ENCODE results near the gene LMBR1.

GRCh38 chr7:156795415-156795814, 97.6 kb downstream of the LMBR1 start:
- TF ChIP-seq, protein P1, sequence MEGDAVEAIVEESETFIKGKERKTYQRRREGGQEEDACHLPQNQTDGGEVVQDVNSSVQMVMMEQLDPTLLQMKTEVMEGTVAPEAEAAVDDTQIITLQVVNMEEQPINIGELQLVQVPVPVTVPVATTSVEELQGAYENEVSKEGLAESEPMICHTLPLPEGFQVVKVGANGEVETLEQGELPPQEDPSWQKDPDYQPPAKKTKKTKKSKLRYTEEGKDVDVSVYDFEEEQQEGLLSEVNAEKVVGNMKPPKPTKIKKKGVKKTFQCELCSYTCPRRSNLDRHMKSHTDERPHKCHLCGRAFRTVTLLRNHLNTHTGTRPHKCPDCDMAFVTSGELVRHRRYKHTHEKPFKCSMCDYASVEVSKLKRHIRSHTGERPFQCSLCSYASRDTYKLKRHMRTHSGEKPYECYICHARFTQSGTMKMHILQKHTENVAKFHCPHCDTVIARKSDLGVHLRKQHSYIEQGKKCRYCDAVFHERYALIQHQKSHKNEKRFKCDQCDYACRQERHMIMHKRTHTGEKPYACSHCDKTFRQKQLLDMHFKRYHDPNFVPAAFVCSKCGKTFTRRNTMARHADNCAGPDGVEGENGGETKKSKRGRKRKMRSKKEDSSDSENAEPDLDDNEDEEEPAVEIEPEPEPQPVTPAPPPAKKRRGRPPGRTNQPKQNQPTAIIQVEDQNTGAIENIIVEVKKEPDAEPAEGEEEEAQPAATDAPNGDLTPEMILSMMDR (CRISPR knock-in tag; IDR thresholded peaks at IDR 0.05), result no peak
- TF ChIP-seq, protein P2, sequence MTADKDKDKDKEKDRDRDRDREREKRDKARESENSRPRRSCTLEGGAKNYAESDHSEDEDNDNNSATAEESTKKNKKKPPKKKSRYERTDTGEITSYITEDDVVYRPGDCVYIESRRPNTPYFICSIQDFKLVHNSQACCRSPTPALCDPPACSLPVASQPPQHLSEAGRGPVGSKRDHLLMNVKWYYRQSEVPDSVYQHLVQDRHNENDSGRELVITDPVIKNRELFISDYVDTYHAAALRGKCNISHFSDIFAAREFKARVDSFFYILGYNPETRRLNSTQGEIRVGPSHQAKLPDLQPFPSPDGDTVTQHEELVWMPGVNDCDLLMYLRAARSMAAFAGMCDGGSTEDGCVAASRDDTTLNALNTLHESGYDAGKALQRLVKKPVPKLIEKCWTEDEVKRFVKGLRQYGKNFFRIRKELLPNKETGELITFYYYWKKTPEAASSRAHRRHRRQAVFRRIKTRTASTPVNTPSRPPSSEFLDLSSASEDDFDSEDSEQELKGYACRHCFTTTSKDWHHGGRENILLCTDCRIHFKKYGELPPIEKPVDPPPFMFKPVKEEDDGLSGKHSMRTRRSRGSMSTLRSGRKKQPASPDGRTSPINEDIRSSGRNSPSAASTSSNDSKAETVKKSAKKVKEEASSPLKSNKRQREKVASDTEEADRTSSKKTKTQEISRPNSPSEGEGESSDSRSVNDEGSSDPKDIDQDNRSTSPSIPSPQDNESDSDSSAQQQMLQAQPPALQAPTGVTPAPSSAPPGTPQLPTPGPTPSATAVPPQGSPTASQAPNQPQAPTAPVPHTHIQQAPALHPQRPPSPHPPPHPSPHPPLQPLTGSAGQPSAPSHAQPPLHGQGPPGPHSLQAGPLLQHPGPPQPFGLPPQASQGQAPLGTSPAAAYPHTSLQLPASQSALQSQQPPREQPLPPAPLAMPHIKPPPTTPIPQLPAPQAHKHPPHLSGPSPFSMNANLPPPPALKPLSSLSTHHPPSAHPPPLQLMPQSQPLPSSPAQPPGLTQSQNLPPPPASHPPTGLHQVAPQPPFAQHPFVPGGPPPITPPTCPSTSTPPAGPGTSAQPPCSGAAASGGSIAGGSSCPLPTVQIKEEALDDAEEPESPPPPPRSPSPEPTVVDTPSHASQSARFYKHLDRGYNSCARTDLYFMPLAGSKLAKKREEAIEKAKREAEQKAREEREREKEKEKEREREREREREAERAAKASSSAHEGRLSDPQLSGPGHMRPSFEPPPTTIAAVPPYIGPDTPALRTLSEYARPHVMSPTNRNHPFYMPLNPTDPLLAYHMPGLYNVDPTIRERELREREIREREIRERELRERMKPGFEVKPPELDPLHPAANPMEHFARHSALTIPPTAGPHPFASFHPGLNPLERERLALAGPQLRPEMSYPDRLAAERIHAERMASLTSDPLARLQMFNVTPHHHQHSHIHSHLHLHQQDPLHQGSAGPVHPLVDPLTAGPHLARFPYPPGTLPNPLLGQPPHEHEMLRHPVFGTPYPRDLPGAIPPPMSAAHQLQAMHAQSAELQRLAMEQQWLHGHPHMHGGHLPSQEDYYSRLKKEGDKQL (CRISPR knock-in tag; IDR thresholded peaks at IDR 0.05; ENCODE audit: low read depth), result no peak
- TF ChIP-seq ERF (CRISPR knock-in tag; IDR thresholded peaks at IDR 0.05), result no peak
- TF ChIP-seq EZH2 (conservative IDR thresholded peaks at IDR 0.05; ENCODE audit: low read depth, low read length), result no peak
- TF ChIP-seq ZNF552 (CRISPR knock-in tag; IDR thresholded peaks at IDR 0.05; ENCODE audit: borderline replicate concordance), result no peak
- no peak for TF ChIP-seq MEF2D (CRISPR knock-in tag; IDR thresholded peaks at IDR 0.05)
- no peak for TF ChIP-seq JDP2 (CRISPR knock-in tag; IDR thresholded peaks at IDR 0.05; ENCODE audit: borderline replicate concordance)
- TF ChIP-seq ZSCAN22 (CRISPR knock-in tag; IDR thresholded peaks at IDR 0.05), result no peak
- TF ChIP-seq PCBP2 (optimal IDR thresholded peaks at IDR 0.05; ENCODE audit: low read depth, low read length, poor library complexity, severe bottlenecking), result no peak
- TF ChIP-seq ONECUT2 (CRISPR knock-in tag; IDR thresholded peaks at IDR 0.05), result no peak
- no peak for TF ChIP-seq ZNF274 (CRISPR knock-in tag; IDR thresholded peaks at IDR 0.05)
- TF ChIP-seq RNF2 (conservative IDR thresholded peaks at IDR 0.05; ENCODE audit: low read depth), result no peak
- no peak for TF ChIP-seq POLR2AphosphoS5 (IDR thresholded peaks at IDR 0.05; ENCODE audit: low read depth, low read length)
- TF ChIP-seq TEAD2 (CRISPR knock-in tag; IDR thresholded peaks at IDR 0.05), result no peak

All from HepG2 (cell line).